Sigmoid colon (tissue), 4 donors: ENCODE data around the gene ABCA6.

Experiments used
- CTCF ChIP-seq, 4 experiments: fragments of 450-650 bp in 3 of 4; fragments of 200-600 bp in 1 of 4; IDR thresholded peaks; one replicate each; pipeline ENCODE4 v1.5.1; 2016 to 2019; ENCODE audit warnings: antibody characterized with exemption in 4 of 4, mild to moderate bottlenecking in 3 of 4, moderate library complexity in 2 of 4
- EP300 ChIP-seq, 4 donors: sonication (generic); formaldehyde crosslinking; IDR thresholded peaks; one replicate each; pipeline ENCODE4 v1.6.1; 2017; ENCODE audit warnings: antibody characterized with exemption in 4 of 4
- POLR2A ChIP-seq, 2 donors: fragments of 450-650 bp; IDR thresholded peaks; one replicate each; pipeline ENCODE4 v1.6.1; 2016; ENCODE audit warnings: antibody characterized with exemption in 2 of 2, mild to moderate bottlenecking in 2 of 2, moderate library complexity in 2 of 2
- POLR2AphosphoS5 ChIP-seq, 4 donors: sonication (generic); formaldehyde crosslinking; IDR thresholded peaks; one replicate each; pipeline ENCODE4 v1.6.1; 2017; ENCODE audit warnings: antibody characterized with exemption in 4 of 4

DNA sequence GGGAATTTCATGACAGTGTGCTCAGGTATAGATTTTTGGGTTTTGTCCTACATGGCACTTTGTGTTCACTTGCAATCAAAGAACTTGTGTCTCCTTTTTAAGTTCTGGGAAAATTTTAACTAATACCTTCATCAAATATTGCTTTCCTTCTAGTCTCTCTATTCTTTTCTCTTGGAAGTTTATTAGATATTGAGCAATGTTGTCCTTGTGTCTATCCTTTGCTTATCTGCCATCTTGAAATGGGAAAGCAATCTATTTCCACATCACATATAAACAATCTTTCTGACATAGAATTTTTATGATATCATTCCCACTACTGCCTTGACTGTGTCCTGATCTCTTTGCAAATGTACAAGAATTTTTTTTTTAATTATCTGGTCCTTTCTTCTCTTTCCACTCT is 76.6 kb downstream of the ABCA6 start:
- no peak for TF ChIP-seq POLR2AphosphoS5 (IDR thresholded peaks at IDR 0.05)
- TF ChIP-seq CTCF (IDR thresholded peaks at IDR 0.05): no peak
- no peak for TF ChIP-seq POLR2A (IDR thresholded peaks at IDR 0.05)
- no peak for TF ChIP-seq EP300 (IDR thresholded peaks at IDR 0.05)
